Activated CD4-positive, alpha-beta T cell treated with anti-CD3 and anti-CD28 coated beads, Interleukin-2, Interleukin-4, amounts not matched to agents 100 ng/mL and 50 ng/mL, durations not matched to agents 16 hours and 8 hours (primary cell): ENCODE results near the gene RCAN2.
"Not testable (repeated sequence)": the region's sequence is repeated elsewhere in the genome, so short reads cannot be mapped to it uniquely, and the experiment has no call there.

Experiments used
- DNase-seq: peaks from one replicate; pipeline ENCODE4 v3.0.0-alpha.2; 2020; ENCODE audit warnings: low spot score

RCAN2 gene

GRCh38 chr6:46440141-46440540 is 51.1 kb downstream of the RCAN2 start:
- no peak for DNase-seq

- DNase-seq: no peak
These were observed 53.0 kb downstream of the RCAN2 start for GRCh38 chr6:46438245-46438644.

GRCh38 chr6:46437671-46438221 is 53.5 kb downstream of the RCAN2 start:
- no peak for DNase-seq

- no peak for DNase-seq
These were observed 68.6 kb downstream of the RCAN2 start for GRCh38 chr6:46422619-46423018.

GRCh38 chr6:46421939-46422338 is 69.3 kb downstream of the RCAN2 start:
- no peak for DNase-seq

DNA sequence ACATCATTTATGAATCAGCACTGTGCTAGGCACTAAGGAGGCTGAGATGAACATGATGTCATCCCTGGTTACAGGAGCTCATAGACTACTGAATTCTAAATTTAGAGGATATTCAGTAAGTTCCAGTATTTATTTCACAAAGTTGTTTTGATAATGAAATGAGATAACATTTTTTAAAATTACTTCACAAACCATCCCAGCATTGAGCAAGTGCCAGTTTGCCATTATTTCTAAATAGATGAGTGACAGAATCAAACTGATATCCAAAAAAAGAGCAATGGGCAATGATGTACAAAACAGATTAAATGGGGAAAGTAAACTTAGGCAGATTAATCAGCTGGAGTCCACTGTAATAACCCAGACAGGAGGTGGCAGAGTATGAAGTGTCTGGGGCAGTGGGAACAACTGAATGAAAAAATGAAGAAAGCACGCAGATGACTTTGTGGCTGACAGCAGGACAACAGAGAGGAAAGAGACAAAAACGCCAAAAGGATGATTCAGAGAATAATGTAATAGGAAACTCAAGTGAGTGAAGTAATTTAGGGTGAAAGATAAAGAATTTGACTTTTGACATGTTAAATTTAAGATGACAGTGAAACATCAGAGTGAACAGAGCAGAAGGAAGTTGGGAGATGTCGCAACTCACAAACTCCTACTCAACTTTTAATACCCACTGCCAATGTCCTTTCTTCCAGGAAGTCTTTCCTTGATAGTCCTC is 70.2 kb downstream of the RCAN2 start:
- no peak for DNase-seq

- peak; percentile 46 for DNase-seq
These were observed 71.7 kb downstream of the RCAN2 start for GRCh38 chr6:46419576-46420002.

GRCh38 chr6:46414398-46414797 is 76.9 kb downstream of the RCAN2 start:
- DNase-seq: no peak

GRCh38 chr6:46412662-46413061 is 78.6 kb downstream of the RCAN2 start:
- DNase-seq: no peak

GRCh38 chr6:46411456-46412197 is 79.6 kb downstream of the RCAN2 start:
- DNase-seq: no peak

DNA sequence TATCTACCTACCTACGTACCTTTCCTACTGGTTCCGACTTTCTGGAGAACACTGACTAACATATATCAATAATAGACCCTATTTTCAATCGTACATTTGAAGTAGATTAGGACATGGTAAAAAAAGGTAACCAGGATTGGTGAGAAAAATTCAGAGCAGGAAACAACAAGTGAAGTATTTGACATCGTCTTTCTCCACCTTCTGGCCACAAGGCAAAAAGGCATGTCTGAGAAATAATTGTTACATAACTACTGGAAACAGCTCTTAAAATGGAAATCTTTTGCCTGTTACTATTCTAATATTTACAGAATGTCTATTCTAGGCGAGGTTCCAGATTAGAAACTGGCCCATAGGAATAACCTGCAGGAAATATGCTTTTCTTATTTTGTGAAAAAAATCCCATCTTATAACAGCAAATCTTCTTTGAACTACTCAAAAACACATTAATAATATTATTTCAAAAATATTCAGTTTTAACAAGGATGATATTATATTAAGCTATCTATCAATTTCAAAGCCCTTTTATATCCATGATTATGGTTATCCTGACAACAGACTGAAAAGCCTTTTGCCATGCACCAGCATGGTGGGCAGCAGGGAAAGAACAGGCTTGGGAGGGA is 80.8 kb downstream of the RCAN2 start:
- DNase-seq: peak; percentile 3

- DNase-seq: no peak
These were observed 83.3 kb downstream of the RCAN2 start for GRCh38 chr6:46407776-46408530.

DNA sequence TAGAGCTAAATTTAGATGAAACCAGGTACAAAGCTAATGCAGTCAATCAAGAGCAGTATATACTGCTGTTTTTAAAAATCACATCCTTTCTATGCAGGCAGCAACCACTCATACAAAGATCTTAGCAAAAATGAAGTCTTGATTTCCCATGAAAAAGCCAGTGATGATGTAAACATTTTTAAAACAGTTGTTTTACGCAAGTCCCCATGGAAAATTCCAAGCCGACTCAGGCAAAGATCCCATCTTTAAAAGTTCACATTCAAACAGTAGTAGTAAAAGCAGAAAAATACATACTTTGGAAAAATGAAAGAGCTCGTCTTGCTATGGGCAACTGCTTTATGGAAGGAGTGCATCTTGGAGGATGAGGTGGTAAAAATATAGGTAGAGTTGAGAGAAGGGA is 84.0 kb downstream of the RCAN2 start:
- DNase-seq: no peak

GRCh38 chr6:46405620-46406180 is 85.5 kb downstream of the RCAN2 start:
- not testable (repeated sequence) for DNase-seq

GRCh38 chr6:46400898-46401297 is 90.4 kb downstream of the RCAN2 start:
- no peak for DNase-seq

DNA sequence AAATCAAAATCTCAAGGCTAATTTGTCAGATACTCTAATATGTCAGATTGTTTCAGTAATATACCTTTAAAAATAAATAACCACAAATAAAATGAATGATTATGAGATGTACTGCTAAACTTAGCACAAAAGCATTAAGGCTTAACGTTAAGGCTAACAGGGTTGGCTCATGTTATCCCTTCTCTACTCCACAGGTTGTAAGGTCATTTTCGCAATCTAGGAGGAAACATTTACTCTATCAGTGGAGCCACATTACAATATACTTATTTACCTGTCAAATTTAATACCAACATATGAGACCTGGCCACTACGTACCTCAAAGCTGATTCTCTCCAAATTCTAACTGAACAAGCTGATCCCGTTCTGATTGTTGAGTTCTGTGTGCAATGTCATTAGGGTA is 95.7 kb downstream of the RCAN2 start:
- DNase-seq: no peak

DNA sequence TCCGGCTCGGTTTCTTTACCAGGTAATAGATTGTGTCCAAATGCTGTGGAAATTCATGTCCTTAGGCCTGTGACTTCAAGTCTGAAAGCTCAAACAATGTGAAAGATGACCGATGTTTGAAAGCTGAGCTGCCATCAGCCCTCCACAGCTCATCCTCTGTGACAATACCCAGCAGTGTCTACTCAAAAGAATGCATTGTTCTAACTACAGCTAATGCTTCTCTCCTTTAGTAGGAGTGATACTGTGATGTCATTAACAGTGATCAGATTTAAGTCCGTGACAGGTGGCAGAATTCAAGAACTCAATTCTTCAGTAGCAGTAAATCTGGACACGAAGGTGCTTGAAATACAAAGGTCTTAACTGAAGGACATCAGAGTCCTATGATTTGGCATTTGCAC is 97.3 kb downstream of the RCAN2 start:
- DNase-seq: no peak

GRCh38 chr6:46393161-46393939 is 97.9 kb downstream of the RCAN2 start:
- DNase-seq: no peak

DNA sequence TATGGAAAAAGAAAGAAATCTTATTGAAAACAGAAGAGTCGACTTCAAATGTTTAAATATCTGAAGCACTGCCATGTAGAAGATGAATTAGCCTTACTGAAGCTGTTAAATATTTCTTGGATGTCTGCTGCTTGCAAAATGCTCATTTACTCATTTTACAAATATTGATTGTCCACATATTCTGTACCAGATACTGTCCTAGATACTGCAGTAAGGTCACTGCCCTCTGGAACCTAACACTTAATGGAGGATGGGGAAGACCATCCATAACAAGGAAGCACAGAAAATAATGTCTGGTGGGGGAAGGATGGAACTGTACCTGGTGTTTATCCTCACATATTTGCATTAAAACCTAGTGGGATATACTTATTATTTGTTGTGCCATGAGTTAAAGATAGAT is 99.0 kb downstream of the RCAN2 start:
- no peak for DNase-seq

DNA sequence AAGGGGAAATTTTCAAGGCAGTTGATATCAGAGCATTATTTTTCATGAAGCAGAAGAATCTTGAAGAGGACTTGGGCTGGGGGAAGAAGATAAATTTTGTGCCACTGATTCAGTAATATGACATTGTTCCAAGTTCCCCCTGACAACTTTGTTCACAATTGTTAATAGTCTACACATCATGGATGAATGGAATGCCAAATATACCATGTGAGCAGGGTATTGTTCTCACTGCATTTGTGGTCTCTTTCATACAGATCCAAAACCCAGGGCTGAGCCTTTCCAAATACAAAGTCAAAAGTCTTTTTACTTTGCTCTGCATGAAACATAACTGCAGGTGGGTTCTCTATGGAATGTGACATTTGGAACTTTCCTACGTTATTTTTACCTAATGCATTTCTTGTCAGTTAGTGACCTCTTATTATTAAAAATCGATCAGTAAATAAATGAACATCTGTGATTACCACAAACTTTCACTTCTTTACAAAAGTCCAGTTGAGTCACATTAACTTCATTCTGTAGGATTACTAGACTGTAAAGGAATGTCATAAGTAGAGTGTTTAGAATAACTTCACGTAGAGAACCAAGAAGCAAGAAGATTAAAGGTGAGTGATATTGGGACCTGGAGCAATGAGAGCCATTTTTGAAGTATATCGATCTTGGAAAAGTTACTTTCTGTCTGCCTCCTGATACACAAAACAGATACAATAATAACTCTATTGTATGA is 100.9 kb downstream of the RCAN2 start:
- DNase-seq: no peak
